Stimulated activated CD8-positive, alpha-beta memory T cell treated with anti-CD3 and anti-CD28 coated beads, Interleukin-7, amount 100 ng/mL, for 4 hours (primary cell): Measurements from ENCODE around the gene PGLYRP4.
"Not testable (repeated sequence)": the region's sequence is repeated elsewhere in the genome, so short reads cannot be mapped to it uniquely, and the experiment has no call there.

Experiments used
- DNase-seq, 2 donors: peaks; one replicate each; pipeline ENCODE4 v3.0.0-alpha.2; 2020; ENCODE audit warnings: low read depth in 2 of 2

PGLYRP4 gene

GRCh38 chr1:153356392-153357075, 7.9 kb upstream of the PGLYRP4 start:
- DNase-seq = no peak

GRCh38 chr1:153355445-153356071, 6.9 kb upstream of the PGLYRP4 start:
- no peak for DNase-seq

- DNase-seq = no peak
Observed at GRCh38 chr1:153354515-153355193, 6.0 kb upstream of the PGLYRP4 start.

- DNase-seq = no peak
Observed at GRCh38 chr1:153353226-153353947, 4.7 kb upstream of the PGLYRP4 start.

GRCh38 chr1:153352523-153352922, 3.9 kb upstream of the PGLYRP4 start:
- peak; percentile 30 to 41 for DNase-seq

GRCh38 chr1:153350321-153350957, 1.8 kb upstream of the PGLYRP4 start:
- DNase-seq = no peak

- no peak for DNase-seq
Observed at GRCh38 chr1:153349363-153350320, 1.0 kb upstream of the PGLYRP4 start.

GRCh38 chr1:153347856-153348255, 785 bp downstream of the PGLYRP4 start:
- no peak for DNase-seq

- DNase-seq = not testable (repeated sequence)
Observed at GRCh38 chr1:153347049-153347448, 1.6 kb downstream of the PGLYRP4 start.

GRCh38 chr1:153346077-153346723, 2.4 kb downstream of the PGLYRP4 start:
- no peak for DNase-seq

- no peak for DNase-seq
Observed at GRCh38 chr1:153345187-153346076, 3.2 kb downstream of the PGLYRP4 start.

- DNase-seq = no peak
Observed at GRCh38 chr1:153344718-153345025, 4.0 kb downstream of the PGLYRP4 start.

GRCh38 chr1:153343811-153344717, 4.6 kb downstream of the PGLYRP4 start:
- DNase-seq = no peak

- DNase-seq = no peak
Observed at GRCh38 chr1:153343040-153343681, 5.5 kb downstream of the PGLYRP4 start.

GRCh38 chr1:153342178-153342577, 6.5 kb downstream of the PGLYRP4 start:
- no peak for DNase-seq

- no peak for DNase-seq
Observed at GRCh38 chr1:153341431-153341934, 7.2 kb downstream of the PGLYRP4 start.

- no peak for DNase-seq
Observed at GRCh38 chr1:153340356-153340755, 8.3 kb downstream of the PGLYRP4 start.

- DNase-seq = no peak
Observed at GRCh38 chr1:153339802-153340201, 8.8 kb downstream of the PGLYRP4 start.
